HG02981 (cell line): ENCODE data around the gene SGCD.

ENCODE experiments used
- ATAC-seq: cut with Tn5 transposase; IDR thresholded peaks from one replicate; pipeline ENCODE4 v1.9.1; 2021; ENCODE audit warnings: mild to moderate bottlenecking, moderate library complexity; ENCODE audit not compliant: unreplicated experiment

Gene SGCD

DNA sequence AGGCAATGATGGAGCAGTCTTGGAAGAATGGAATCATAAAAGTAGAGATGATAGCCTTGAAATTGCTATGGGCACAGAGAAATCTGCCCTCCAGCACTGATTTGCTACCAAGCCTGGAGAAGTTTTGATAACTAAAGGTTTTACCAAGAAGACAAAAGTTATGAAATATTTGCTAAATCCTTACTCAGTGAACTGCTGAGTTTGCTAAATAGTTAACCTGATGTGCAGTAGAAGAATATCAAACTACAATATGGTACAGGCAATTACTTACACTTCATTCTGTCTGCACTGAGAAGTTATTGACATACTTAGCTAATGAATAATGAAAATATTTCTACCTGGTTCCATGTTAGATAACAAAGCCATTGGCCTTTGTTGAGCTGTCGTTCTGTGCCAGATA lies 124.5 kb downstream of the SGCD start:
- no peak for ATAC-seq

DNA sequence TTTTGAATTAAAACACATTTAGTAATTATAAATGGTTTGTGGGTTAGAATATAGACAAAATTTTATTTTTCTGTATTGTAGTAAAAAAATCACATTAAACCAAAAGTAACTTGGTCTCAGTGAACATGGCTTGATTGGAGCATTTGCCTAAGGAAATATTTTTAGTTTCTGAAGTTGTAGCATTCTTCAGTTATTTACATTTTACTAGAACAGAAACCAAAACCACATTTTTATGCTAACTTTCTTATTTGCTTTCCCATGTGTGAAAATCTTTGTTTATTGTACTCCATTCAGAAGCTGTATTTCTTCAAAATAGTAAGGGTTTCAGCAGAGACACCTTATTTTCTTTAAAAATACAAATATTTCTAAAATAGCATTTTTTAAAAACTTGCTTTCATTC lies 129.9 kb downstream of the SGCD start:
- no peak for ATAC-seq

DNA sequence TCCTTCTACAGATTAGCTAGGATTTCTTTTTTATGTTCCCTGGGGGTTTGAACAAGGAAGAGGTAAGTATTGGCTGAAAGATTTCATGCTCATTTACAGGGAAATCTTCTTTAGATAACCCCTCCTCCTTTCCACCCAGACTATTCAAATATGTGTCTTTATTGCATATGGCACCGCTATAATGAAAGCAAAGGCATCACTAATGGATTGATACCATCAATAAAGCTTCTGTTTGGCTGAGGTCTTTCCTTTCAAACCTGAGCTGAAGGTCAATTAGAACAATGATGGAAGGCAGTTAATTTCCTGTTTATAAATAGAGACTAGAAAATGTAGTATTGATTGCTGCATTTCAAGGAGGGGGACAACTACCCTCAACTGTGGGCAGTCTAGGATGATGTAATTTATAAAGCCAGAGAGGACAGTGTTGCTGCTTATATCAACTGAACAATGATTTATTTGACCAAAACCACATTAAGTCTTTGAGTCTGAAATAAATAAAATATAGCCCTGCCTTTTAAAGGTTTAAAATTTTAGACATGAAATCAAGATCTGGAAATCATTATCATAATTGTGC lies 132.9 kb downstream of the SGCD start:
- no peak for ATAC-seq

DNA sequence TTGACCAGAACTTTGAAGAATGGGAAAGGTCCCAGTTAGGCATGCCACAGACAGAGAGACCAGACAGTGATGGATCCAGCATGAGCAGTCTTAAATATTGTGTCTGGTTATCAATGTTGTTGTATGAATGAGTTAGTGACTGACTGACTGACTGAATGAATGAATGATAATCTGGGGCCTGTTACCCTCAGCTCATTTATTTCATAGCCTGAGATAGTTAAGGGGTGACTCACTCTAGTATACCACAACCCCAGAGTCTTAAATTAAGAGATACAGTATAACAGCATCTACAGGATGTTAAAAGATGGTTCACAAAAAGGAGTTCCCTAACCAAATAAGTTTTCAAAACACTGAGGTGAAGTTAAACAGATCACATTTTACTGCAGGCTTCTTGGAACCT lies 133.5 kb downstream of the SGCD start:
- no peak for ATAC-seq

DNA sequence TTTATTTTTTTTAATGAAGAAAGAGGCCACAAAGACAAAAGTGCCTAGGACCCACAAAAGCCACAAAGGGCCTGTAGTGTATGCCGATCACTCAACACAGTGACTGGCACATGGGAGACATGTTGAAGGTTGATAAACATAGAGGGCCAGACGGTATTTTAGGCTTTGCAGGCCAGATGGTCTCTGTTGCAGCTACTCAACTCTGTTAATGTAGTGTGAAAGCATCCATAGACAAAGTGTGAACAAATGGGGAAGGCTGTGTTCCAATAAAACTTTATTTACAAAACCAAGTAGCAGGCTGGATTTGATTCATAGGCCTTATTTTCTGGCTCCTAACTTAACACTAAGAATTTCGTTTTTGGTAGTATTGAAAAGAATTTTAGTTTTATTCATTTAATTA lies 139.9 kb downstream of the SGCD start:
- ATAC-seq: no peak

DNA sequence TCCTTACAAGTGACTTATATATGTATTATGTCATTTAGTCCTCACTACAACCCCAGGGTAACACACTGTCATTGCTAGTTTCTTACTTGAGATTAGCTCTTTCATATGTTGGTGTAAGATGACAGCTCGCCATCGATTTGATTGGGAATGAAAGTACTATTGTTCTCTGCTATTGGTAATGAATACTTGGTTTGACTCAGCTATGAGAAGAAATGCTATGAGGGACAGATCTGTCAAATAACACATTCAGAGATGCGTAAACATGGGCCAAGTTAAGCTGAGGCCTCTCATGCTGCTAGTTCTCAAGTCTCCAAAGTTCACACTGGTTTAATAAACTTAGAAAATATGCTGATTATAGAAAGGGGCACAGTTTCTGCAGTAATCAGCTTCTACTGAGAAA lies 142.7 kb downstream of the SGCD start:
- ATAC-seq: no peak

DNA sequence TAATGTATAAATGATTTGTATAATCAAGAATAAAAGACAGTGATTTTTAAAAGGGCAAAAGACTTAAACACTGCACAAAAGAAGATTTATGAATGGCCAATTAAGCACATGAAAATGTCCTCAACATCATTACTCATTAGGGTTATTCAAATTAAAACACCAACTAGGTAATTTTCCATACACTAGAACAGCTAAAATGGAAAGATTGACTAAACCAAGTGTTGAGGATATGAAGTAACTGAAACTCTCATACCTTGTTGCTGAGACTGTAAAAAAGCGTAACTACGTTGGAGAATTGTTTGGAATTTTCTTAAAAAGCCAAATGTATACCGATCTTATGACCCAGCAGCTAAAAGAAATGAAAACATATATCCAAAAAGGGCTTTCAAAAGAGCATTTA lies 144.9 kb downstream of the SGCD start:
- ATAC-seq: no peak

DNA sequence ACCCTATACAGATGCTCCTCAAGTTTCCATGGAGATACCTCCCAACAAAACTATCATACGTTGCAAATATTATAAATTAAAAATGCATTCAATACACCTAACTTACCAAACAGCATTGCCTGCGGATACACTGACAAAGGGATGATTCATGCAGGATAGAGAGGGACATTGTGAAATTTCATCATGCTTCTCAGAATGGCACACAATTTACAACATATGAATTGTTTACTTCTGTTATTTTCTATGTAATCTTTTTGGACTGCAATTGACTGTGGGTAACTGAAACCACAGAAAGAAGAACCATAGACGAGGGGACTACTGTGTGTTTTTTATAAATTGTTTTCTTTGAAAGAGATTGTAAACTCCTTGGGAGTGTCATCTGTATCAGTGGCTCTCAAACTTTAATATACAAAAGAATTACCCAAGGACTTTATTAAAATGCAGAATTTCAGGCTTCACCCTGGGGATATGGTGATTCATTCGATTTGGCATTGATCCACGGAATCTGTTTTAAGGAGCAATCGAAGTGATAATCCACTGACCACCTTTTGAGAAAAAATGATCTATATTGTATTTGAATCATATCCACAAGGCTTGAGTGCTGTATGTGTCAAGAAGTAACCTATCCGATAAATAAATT lies 146.4 kb downstream of the SGCD start:
- no peak for ATAC-seq

DNA sequence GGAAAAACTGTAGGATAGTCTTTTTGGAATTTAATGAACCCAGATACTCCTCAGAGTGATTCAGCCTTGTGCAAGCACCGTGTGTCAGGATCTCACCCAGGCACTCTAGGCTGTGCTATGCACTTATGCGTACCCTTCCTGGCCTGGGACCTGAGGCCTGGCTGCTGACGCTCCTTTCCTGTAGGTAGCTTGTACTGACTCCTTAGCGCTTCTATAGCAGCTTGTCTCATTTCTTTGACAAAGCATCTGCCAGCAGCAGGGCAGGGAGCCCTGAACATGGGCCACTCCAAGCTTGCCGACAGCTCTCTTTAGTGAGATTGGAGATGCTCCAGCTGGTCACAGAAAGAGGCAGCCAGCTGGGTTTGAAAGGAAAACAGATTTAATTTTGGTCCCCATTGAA lies 147.3 kb downstream of the SGCD start:
- no peak for ATAC-seq

DNA sequence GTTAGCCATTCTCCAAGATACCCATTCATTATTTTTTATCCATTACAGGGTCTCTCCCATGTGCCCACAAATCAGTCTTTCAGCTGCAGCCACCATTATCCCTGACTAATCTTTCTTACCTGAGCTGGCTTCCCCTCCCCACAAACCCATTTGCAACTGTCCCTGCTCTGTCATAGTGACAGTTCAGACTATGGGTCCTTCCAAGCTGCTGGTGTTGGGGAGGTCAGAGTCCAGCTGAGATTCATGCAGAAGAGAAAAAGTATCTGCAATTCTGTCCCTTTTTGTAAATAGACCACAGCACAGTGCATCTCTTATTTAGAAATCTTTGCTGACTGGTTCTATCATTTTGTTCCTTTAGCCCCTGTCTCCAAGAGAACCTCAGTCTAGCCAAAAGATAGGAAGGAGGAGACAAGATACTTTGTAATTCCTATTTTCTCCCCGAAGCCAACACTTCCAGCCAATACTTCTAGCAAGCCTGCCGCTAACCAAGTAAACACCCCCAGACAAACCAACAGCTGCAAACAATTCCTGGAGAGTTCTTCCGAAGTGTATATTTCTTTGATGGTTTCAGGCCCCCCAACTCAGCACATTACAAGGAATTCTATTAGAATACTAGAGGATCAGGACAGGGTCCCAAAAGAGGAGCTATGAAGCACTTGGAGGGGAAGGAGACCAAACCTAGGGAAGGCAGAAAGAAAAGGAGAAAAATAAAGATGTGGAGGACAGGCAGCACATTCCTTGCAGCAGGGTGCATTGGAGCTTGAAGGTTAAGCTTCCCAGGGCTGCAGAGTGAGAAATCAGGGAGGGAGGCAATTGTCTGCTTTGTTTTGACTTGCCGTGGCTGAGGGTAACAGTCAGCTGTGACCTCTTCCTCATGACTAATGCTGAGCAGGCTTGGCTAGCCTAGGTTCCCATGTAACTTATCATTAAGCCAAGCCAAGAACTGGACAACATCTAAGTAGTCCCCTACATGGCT lies 148.5 kb downstream of the SGCD start:
- no peak for ATAC-seq

DNA sequence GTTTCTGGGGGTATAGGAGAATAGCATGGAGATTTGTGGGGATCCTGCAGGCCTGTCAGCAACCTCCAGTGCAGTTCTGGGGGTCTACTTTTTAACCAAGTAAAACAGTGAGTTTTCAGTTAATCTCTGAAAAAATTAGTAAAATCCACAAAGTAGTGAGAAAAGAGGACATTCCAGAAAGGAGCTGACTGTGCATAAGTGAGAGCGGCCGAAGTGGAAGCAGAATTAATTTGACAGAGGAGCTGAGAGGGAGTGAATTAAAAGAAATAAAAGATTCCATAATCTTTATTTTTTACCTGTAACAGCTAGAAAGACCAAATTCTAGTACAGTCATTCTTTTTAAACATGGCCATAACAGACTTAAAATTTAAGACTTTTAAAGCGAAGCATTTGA lies 149.2 kb downstream of the SGCD start:
- ATAC-seq: no peak

DNA sequence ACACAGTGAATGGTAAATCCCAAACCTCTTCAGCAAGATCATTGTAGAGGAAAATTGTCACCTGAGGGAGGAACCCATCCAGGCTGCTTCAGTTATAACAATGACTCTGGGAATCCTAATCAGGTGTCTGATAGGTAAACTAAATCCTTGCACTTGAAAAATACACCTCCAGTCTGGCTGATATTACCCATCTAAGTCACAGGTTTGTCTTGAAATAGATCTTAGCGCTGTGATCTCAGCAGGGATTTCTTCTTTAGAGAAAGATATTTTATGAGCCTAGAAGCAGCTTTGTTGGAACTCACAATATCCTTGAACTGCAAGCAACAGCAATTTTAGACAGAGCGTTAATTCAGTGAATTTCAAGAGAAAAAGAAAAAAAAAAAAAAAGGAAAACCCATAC lies 149.7 kb downstream of the SGCD start:
- ATAC-seq: no peak

DNA sequence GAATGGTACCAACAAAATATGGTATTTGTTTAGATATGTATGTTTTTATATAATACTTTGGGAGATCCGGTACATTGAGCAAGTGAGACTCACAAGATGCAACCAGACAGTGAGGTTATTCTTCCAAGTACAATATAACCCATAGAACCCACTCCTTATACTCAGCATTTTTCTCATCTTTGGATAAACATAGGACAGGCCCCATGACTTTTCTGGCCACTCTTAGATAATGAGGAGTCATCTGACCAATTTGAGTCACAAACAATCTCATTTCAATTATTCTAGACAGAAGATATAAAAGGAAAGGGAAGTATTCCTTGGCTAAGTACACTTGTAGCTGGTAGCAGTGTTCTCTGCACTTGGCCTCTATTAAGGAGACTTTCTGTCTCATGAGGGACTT lies 150.2 kb downstream of the SGCD start:
- no peak for ATAC-seq

DNA sequence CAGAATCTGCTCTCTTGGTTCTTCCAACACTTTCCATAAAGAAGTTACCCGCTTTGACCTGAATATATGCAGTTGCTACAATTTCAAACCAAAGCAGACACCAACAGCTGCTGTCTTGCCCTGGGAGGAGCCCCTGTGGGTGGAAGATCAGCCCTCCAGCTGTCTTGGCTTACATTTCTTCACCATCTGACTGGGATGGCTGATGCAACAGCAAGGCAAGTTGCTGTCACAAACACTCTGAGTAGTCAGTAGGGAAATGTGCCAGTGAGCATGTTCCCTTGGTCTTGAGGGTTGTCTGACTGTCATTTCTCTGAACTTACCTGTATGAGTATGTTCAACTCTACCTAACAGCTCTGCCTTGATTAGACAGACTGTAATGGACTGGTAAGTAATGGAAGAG lies 152.9 kb downstream of the SGCD start:
- no peak for ATAC-seq

DNA sequence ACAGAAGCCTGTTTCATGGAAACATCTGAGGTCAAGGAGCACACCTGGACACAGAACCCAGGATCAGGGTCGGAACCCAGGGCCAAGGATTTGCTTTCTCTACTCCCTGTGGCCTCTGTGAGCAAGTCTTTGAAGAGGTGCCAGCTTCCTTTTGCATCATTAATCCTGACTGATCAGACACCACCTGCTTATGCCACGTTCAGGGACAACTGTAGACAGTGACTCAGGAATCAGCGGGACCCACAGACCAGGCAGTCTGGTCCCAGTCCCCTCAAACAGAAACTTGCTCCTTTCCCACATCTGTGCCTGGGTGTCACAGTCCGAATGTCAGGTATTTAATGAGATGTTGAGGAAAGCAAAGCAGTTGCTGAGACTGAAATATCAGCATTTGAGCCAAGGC lies 154.8 kb downstream of the SGCD start:
- ATAC-seq: no peak

DNA sequence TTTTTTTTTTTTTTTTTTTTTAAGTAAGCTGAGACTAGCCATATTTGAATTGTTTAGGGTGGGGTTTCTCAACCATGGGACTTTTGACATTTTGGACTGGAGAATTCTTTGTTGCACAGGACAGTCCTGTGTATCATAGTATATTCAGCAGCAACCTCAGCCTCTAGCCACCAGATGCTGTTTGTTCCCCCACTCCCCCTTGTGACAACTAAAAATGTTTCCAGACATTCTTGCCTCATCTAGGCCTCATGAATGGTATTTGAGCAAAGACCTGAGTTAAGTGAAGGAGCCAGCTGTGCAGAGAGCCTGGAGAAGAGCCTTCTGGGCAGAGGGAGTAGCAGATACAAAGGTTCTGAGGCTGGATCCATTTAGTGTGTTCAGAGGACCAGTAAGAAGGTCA lies 155.9 kb downstream of the SGCD start:
- ATAC-seq: no peak

DNA sequence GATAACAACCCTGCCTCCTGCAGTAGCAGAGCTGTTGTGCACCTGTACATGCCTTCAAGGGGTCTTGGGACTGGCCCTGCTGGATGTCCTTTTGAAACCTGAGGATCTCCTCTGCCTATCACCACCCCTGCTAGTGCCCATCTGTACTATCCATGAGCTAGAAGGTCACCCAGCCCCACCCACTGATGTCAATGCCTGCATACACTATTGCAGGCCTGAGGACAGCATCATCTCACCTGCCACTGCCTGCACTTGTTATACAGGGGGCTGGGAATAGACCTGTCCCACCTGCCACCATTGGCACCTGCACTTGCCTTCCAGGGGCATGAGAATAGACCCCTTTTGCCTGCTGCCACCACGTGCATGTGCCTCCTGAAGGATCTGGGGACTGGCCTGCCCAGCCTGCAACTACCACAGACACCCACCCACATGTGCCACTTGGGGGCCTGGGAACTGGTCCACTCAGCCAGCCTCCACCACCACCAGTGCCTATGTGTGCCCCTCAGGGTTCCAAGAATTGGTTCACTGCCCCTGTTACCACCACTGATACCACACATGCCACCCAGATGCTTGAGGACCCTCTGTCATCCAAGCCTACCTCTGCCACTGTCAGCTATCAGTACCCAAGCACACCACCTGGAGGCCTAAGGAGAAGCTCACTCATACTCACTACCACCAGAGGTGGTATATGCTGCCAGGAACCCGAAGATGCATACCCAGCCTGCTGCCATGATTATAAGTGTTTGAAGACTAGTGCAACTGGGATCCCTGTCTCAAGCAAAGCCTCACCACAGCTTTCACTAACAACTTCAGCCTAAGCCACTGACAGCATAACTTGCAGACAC lies 159.7 kb downstream of the SGCD start:
- no peak for ATAC-seq

DNA sequence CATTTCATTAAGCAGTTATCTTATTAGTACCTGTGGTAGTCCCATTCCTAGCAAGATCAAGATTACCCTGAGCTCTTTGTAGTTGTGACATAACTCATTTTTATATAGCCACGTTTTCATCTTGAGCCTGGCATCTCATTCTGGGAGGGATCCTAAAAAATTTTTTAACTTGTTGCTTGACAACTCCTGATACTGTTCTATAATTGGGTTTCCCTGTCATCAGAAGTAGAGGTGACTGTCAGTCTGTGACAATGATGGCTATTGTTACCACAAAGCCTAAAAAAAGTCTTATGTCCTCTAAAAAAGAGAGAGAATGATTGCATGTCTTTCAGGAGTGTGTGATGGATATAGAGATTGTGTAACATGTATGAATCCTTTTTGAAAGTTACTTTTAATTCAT lies 164.8 kb downstream of the SGCD start:
- no peak for ATAC-seq

DNA sequence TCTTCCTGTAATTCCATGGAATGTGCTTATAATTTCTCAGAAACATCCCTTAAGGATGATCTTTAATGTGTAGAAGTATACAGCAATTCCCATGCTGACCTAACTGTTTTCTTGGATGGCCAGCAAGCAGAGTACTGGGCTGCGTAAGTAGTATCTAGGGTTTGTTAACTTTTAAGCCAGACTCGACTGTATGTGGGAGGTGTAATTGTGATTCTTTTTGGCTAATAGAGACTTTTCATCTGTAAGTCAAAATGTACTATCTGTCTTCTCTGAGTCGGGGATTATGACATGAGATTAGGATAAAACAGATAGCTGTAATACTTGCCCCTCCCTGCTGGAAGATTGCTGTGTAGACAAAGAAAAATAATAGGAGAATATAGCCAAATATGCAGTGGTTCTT lies 169.3 kb downstream of the SGCD start:
- ATAC-seq: no peak

DNA sequence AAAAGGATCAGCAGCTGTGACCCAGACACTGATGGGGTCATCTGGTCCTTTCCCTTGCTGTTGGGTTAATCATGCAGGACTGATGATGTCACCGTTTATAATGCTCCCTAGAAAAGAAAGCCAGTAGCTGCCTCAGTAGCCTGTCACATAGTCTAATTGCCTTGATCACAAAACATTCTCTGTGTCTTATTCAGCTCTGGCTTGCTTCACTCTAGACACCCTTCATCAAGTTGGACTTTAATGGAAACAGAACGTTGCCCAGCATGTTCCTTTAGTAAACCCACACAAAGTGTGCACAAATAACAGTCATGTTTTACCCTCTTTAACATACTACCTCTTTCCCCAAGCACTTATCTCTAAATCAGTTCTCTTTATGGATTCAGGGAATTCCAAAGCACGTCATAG lies 170.8 kb downstream of the SGCD start:
- no peak for ATAC-seq
